Activated CD4-positive, alpha-beta T cell treated with anti-CD3 and anti-CD28 coated beads, Interleukin-2, amount 10 ng/mL, durations not matched to agents 24 days and 14 days (primary cell): ENCODE data around the gene ITPR2. TPM values are rescaled to one million over a fixed set of nuclear protein-coding genes. Genes with fewer than 3 reads are reported as not detected.

Experiments used
- DNase-seq: peaks from one replicate; pipeline ENCODE4 v3.0.0; 2022
- H3K27ac Mint-ChIP-seq: one replicate; pipeline ENCODE4 v1.8.0; 2022; ENCODE audit warnings: mild to moderate bottlenecking, mixed read lengths
- H3K27me3 Mint-ChIP-seq: one replicate; pipeline ENCODE4 v1.8.0; 2022; ENCODE audit warnings: mixed read lengths
- H3K36me3 Mint-ChIP-seq: one replicate; pipeline ENCODE4 v1.8.0; 2022; ENCODE audit warnings: low read depth, mild to moderate bottlenecking, mixed read lengths
- H3K4me1 Mint-ChIP-seq: one replicate; pipeline ENCODE4 v1.8.0; 2021; ENCODE audit warnings: mixed read lengths
- H3K4me3 Mint-ChIP-seq: one replicate; pipeline ENCODE4 v1.8.0; 2022; ENCODE audit warnings: mild to moderate bottlenecking, moderate library complexity, mixed read lengths
- H3K9me3 Mint-ChIP-seq: one replicate; pipeline ENCODE4 v1.8.0; 2021; ENCODE audit warnings: mixed read lengths
- intact Hi-C: fragments of 100-400 bp; cut with micrococcal nuclease; formaldehyde crosslinking; loops from one replicate; pipeline ENCODE4 v1.15.1; 2023
- total RNA-seq: library from RNA; stranded (reverse); gene quantifications from 2 replicates; pipeline ENCODE4 v1.2.3, GENCODE V29; 2022

Gene ITPR2
- total RNA-seq, 1 donor from 2014 or later: 46.0 TPM

DNA sequence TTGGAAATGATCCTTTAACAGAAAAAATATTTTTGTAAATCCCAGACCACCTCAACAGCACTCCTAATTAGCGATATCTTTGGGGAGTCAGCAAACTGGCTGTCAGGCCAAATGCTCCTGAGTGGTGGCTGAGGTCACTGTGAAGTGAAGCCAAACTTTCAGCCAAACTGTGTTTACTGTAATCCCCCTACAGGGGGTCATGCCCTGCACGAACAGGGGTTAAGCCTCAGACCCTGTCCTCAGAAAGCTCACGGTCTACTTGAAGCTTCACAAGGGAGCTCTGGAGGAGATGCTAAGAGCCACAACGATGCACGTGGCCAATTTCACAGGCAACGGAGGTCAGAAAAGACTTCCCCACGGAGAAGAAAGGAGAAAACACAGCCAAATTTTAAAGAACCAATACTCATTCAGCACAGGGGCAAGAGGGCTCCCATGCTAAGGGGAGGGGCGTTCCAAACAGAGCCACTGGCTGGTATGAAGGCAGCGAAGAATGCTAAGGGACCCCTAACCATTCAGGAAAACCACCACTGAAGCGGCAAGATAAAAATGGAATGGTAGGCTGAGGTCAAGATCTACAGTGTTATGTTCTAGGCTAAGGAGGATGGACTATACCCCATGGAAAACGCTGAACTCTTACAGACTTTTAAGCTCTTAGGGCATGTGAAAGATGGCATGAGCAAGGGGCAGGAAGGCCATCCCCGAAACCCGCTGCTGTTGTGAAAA, 105.4 kb downstream of the ITPR2 start:
- no peak for DNase-seq
- peaks cover 6% of the 10 kb centered on the region for H3K9me3 Mint-ChIP-seq
- peaks cover 11% of the 10 kb centered on the region for H3K36me3 Mint-ChIP-seq
- intact Hi-C loops: loop anchor here (1.0 kb wide), 1 partner anchor 21 kb away; no protein-coding TSS in a partner anchor
- H3K27me3 Mint-ChIP-seq: no peaks in the 10 kb centered on the region
- H3K4me3 Mint-ChIP-seq: no peak overlapping the region
- no peak overlapping the region for H3K27ac Mint-ChIP-seq
- H3K4me1 Mint-ChIP-seq: peaks cover 44% of the 10 kb centered on the region

DNA sequence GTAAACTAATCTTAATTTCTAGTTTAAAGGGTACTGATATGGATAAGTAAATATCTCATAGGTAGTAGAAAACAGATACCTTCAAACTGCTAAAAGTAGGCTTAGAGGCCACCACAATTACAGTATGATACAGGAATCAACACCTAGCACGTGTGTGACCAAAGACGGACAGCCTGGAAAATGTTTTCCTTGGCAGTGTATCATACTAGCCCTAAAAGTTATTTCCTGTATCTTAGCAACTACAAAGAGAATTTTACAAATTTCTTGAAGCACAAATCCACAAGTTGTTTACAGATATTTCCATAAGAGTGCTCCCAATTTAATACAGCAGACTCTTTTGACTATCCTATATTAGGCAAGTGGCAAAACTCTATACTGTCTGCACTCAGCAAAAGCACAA, 106.0 kb downstream of the ITPR2 start:
- H3K4me1 Mint-ChIP-seq: peaks cover 43% of the 10 kb centered on the region
- peaks cover 6% of the 10 kb centered on the region for H3K9me3 Mint-ChIP-seq
- intact Hi-C loops: no loop called here
- H3K36me3 Mint-ChIP-seq: peaks cover 13% of the 10 kb centered on the region
- no peaks in the 10 kb centered on the region for H3K27me3 Mint-ChIP-seq
- no peak overlapping the region for H3K27ac Mint-ChIP-seq
- DNase-seq: no peak
- no peak overlapping the region for H3K4me3 Mint-ChIP-seq

DNA sequence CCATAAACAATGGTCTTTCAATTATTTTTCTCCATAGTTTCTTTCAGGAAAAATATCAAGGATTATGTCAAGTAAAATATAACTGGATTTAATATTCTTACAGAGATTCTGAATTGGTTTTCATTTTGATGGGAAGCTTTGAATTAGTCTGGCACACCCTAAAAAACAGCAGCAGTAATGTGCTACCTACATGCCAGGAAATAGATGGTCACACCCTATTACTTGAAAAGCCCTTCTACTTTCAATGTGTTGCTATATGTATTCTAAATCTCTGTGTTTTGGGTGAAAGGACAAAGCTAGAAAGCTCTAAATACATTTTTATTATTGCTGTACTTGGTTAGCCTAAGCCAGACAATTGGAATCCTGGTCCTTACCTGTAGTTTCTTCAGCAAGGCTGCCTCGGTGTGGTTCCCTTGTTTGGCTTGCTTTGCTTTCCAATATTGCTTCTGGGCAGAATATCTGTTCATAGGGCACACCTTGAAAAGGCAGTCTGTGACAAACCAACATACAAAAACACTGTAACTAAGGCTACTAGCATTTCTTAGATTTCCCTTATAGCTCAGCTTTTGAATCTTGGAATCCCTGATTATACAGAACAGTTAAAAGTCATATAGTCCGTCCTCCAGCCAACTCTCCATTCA, 107.6 kb downstream of the ITPR2 start:
- no peak overlapping the region for H3K27ac Mint-ChIP-seq
- no peak for DNase-seq
- peaks cover 6% of the 10 kb centered on the region for H3K9me3 Mint-ChIP-seq
- peaks cover 37% of the 10 kb centered on the region for H3K4me1 Mint-ChIP-seq
- intact Hi-C loops: no loop called here
- peaks cover 16% of the 10 kb centered on the region for H3K36me3 Mint-ChIP-seq
- no peaks in the 10 kb centered on the region for H3K27me3 Mint-ChIP-seq
- no peak overlapping the region for H3K4me3 Mint-ChIP-seq

DNA sequence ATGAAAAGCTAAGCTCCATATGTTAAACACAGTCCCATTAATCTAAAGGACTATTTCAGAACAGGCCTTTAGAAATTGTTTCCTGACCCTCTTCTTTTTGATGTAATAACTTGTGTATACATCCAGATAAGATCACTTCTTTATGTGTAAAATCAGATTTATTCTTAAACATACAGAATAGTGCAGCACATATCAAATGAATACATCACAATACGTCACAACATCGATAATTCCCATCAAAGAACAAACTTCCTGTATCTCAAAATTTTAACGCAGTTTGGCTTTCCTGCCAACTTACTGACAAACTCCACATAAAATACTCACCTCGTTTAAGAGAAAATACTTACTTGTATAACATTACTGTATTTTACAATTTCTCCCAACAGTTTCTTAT, 108.7 kb downstream of the ITPR2 start:
- intact Hi-C loops: no loop called here

DNA sequence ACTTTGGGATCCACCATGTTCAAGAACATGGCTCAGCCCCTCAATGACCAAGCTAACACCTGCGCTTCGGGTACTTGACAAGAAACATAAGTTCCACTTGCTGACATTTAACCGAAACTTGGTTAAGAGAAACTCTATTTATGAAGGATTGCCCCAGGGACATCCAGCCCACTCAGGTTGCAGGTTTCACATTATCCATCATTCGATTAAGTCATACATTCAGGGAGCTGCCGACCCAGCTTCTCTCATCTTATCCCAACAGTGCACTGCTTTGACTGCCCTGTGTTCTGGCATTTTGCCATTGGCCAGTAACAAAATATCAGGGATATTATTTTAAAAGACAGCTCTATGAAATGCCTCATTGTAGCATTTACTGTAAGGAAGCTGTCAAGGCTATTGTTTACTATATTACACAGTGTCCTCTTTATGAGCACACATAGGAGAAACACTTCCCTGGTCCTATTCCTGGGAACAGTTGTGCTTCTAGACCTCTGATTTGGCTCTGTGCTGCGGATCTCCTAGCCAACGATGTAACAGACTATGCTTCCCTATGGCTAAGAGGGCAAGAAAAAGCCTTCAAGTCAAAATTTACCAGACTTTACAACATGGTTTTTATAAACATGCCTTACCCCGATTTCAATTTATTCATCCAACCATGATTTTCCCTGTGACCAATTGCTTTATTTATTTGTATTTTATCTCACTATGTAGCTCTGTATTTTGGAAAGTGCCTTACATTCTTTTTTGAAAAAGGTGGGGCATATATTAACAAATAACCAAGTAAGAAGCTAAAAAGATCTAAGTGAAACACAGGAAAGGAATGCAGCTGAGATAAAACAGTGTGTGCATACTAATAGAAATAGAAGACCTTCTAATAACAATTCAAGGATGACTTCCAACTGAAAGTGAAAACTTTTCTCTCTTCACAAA, 109.3 kb downstream of the ITPR2 start:
- Mint-ChIP-seq H3K36me3 (peaks cover 12% of the 10 kb centered on the region), H3K4me1 (peaks cover 28% of the 10 kb centered on the region), H3K4me3 (no peak overlapping the region), H3K27me3 (no peaks in the 10 kb centered on the region), H3K27ac (no peak overlapping the region), H3K9me3 (no peaks in the 10 kb centered on the region)
- intact Hi-C loops: no loop called here
- no peak for DNase-seq

More for the DNA sequence above, 108.7 kb downstream of the ITPR2 start:
- H3K36me3 Mint-ChIP-seq: peaks cover 12% of the 10 kb centered on the region
- no peaks in the 10 kb centered on the region for H3K27me3 Mint-ChIP-seq
- no peak for DNase-seq
- no peak overlapping the region for H3K27ac Mint-ChIP-seq
- H3K4me1 Mint-ChIP-seq: peaks cover 34% of the 10 kb centered on the region
- no peak overlapping the region for H3K4me3 Mint-ChIP-seq
- H3K9me3 Mint-ChIP-seq: peaks cover under 1% of the 10 kb centered on the region

DNA sequence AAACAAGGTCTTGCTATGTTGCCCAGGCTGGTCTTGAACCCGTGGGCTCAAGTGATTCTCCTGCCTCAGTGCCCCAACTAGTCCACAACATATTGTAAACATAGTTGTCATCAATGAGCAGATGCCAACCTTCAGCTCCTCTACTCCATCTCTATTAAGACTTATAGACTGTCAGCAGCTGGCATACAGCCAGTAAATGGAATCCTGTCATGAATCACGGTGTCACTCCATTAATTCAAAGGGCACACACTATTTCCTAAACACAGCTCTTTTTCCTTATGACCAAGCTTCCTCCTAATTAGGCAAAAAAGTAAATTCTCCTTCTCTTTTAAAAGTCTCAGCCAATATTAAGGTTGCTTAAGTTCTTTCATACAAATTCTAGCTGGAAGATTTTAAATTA, 111.2 kb downstream of the ITPR2 start:
- Mint-ChIP-seq H3K4me3 (no peak overlapping the region), H3K4me1 (peaks cover 16% of the 10 kb centered on the region), H3K27me3 (no peaks in the 10 kb centered on the region), H3K27ac (no peak overlapping the region), H3K9me3 (no peaks in the 10 kb centered on the region), H3K36me3 (peaks cover 14% of the 10 kb centered on the region)
- no peak for DNase-seq
- intact Hi-C loops: no loop called here

DNA sequence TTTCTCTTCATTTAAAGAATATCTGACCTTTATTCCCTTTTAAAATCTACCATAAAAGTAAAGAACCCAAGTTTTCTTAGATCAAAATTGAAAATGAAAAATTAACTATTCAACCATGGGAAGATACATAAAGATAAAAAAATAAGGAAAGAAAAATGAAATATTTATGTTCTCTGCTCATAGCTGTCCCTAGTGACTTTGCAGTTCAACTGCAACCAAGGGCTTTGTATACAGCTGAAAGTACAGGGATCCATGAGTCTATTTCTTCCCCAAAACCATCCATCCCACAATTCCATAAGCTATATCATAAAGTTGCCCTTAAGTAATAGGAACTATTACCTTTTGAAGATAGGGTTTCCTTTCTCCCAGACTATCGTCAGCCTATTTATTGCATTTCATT, 113.1 kb downstream of the ITPR2 start:
- no peaks in the 10 kb centered on the region for H3K9me3 Mint-ChIP-seq
- peaks cover 7% of the 10 kb centered on the region for H3K4me1 Mint-ChIP-seq
- intact Hi-C loops: no loop called here
- no peak overlapping the region for H3K27ac Mint-ChIP-seq
- peaks cover 18% of the 10 kb centered on the region for H3K36me3 Mint-ChIP-seq
- DNase-seq: no peak
- H3K27me3 Mint-ChIP-seq: no peaks in the 10 kb centered on the region
- no peak overlapping the region for H3K4me3 Mint-ChIP-seq

DNA sequence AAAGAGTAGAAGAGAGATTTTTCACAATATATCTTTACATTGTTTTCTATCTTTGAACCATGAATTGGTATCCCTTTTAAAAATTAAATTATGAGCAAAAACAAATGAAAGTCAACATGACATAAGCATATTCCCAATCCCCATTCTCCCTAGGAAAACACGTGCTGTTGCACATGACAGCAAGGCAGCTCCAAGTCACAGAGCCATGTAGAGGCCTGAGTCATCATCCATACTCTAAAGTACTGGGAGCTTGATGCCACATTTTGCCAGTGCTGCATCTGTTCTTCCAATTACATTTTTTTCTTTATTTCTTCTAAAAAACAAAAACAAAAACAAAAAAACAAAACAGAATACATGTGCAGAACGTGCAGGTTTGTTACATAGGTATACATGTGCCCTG, 115.2 kb downstream of the ITPR2 start:
- intact Hi-C loops: no loop called here

DNA sequence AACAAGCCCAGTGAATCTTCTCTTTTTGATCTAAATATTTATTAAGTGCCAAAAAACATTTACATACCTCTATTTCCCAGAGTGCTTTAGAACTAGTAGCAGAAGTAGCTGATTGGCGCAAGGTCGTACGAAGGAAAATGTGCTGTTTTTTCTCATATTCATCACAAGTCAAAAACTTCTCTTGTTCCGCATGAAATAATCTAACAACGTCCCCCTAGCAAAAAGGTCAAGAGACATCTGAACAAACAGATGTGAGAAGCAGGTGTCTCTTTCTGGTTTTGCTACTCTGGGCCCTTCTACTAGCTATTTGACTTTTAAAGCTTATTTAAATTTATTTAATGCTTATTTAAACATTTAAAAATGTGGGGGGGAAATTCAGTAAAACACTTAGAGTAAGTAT, 117.8 kb downstream of the ITPR2 start:
- H3K4me1 Mint-ChIP-seq: peaks cover 3% of the 10 kb centered on the region
- H3K9me3 Mint-ChIP-seq: no peaks in the 10 kb centered on the region
- H3K36me3 Mint-ChIP-seq: peaks cover 20% of the 10 kb centered on the region
- H3K27me3 Mint-ChIP-seq: no peaks in the 10 kb centered on the region
- intact Hi-C loops: no loop called here
- H3K4me3 Mint-ChIP-seq: no peak overlapping the region
- no peak for DNase-seq
- H3K27ac Mint-ChIP-seq: no peak overlapping the region

More for the DNA sequence above, 115.2 kb downstream of the ITPR2 start:
- Mint-ChIP-seq H3K27ac (no peak overlapping the region), H3K27me3 (no peaks in the 10 kb centered on the region), H3K9me3 (no peaks in the 10 kb centered on the region), H3K36me3 (peaks cover 21% of the 10 kb centered on the region), H3K4me1 (peaks cover 2% of the 10 kb centered on the region), H3K4me3 (no peak overlapping the region)
- no peak for DNase-seq

DNA sequence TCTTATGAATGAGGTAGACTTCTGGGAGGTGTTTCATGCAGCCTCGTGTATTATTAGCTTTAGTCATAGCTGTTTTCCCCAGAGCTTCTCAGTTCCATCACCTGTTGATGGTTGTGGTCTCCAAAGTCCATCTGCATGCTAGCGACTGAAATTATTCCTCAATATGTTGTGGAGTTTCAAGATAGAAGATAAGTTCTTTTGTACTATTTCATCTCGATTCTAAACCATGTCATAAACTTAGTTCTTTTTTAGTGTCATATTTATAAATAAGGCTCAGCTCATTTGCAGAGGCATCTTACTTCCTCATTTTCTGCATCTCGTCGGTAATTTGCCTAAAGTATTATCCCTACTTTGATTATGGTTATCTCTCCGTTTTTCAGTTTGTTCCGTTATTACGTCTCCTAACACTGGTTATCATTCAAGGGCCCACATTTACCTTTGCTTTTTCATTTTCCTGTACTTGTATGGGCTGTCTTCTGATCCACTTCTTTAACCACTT, 119.1 kb downstream of the ITPR2 start:
- peaks cover 21% of the 10 kb centered on the region for H3K36me3 Mint-ChIP-seq
- H3K27ac Mint-ChIP-seq: no peak overlapping the region
- no peak for DNase-seq

DNA sequence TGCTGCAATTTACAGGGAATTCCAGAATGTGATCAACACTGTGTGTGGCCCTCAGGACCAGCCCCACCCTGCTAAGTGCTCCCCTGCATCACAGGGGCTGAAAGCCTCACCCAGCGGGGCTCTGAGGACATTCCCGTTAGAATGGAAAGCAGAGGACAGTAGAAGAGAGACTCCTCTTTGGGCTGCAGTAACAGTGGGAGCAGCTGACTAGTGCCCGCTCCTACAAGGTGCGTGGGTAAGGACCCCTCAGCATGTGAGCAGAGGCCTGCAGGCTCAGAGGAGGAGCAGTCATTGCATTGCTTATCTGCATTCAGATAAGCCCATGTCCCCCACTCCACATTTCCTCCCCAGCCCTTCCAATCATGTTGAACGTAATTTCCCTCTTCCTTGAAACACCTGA, 120.1 kb downstream of the ITPR2 start:
- H3K9me3 Mint-ChIP-seq: peaks cover 5% of the 10 kb centered on the region
- no peak for DNase-seq
- H3K36me3 Mint-ChIP-seq: peaks cover 25% of the 10 kb centered on the region
- H3K4me1 Mint-ChIP-seq: peaks cover 3% of the 10 kb centered on the region
- H3K4me3 Mint-ChIP-seq: no peak overlapping the region
- no peaks in the 10 kb centered on the region for H3K27me3 Mint-ChIP-seq
- no peak overlapping the region for H3K27ac Mint-ChIP-seq
- intact Hi-C loops: no loop called here

More for the DNA sequence above, 119.1 kb downstream of the ITPR2 start:
- peaks cover 3% of the 10 kb centered on the region for H3K4me1 Mint-ChIP-seq
- no peaks in the 10 kb centered on the region for H3K27me3 Mint-ChIP-seq
- H3K9me3 Mint-ChIP-seq: no peaks in the 10 kb centered on the region
- H3K4me3 Mint-ChIP-seq: no peak overlapping the region
- intact Hi-C loops: no loop called here

DNA sequence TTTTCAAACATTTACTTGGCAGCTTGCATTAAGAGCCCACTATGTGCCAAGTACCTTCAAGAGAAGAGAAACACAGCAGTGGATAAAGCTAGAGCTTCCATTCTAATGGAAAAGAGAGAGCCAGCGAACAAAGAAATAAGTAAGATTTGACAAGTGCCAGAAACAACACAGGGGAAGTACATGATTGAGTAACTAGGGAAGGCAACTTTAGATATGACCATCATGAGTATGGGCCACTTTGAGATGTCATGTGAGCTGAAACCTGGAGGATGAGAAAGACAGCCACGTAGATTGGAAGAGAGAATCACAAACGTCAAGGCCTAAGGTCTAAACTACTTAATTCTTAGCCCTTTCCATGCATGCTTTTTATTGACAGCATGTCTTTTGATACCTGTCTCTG, 121.4 kb downstream of the ITPR2 start:
- Mint-ChIP-seq H3K27ac (peak overlapping the region; percentile 29), H3K9me3 (peaks cover 5% of the 10 kb centered on the region), H3K4me3 (no peak overlapping the region), H3K27me3 (no peaks in the 10 kb centered on the region), H3K4me1 (peaks cover 3% of the 10 kb centered on the region), H3K36me3 (peaks cover 25% of the 10 kb centered on the region)
- intact Hi-C loops: no loop called here
- no peak for DNase-seq

DNA sequence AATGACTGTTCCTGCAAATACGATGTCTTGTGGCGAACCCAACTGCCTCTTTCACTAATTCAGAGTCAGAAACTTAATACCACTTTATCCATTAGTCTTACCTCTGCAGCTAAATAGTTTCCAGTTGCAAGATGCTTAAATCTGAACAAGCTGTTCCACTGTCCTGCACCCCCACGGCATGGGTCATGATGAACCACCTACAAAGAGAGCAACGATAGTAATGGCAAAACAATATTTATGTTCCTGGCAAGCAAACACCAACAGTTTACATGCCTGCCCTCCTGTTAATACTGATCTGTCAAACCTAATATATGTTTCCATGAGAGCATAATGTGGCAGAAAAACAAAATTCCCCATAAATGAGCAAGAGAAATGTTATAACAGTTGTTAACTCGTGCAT, 121.9 kb downstream of the ITPR2 start:
- no peak for DNase-seq
- Mint-ChIP-seq H3K4me1 (peaks cover 3% of the 10 kb centered on the region), H3K4me3 (no peak overlapping the region), H3K27ac (no peak overlapping the region), H3K36me3 (peaks cover 23% of the 10 kb centered on the region), H3K9me3 (peaks cover 5% of the 10 kb centered on the region), H3K27me3 (no peaks in the 10 kb centered on the region)
- intact Hi-C loops: no loop called here

DNA sequence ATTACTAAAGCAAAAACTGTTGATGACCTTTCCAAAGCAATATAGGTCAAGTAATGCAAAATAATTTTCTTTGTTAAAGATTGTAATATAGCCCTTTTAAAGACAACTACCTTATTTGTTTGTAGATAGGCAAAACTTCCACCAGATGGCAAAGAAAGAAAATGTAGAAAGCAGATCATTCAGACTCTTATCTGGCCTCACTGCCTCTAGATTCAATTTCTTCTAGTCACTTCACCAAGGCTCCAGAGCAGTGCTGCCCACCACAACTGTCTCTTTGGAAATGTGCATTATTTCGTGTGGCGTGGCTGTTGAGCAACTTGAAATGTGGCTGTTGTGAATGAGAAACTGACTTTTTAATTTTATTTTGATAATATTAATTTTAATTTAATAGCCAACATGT, 127.1 kb downstream of the ITPR2 start:
- H3K36me3 Mint-ChIP-seq: peaks cover 10% of the 10 kb centered on the region
- intact Hi-C loops: loop anchor here (5.0 kb wide), 1 partner anchor 181 kb away; no protein-coding TSS in a partner anchor
- no peaks in the 10 kb centered on the region for H3K27me3 Mint-ChIP-seq
- no peak overlapping the region for H3K4me3 Mint-ChIP-seq
- H3K4me1 Mint-ChIP-seq: no peaks in the 10 kb centered on the region
- H3K27ac Mint-ChIP-seq: no peak overlapping the region
- peaks cover 5% of the 10 kb centered on the region for H3K9me3 Mint-ChIP-seq
- DNase-seq: no peak
